GM21528 (cell line): ENCODE measurements around the gene LMNB1.
"Not testable (repeated sequence)": the region's sequence is repeated elsewhere in the genome, so short reads cannot be mapped to it uniquely, and the experiment has no call there.

Experiments used
- ATAC-seq: cut with Tn5 transposase; IDR thresholded peaks from one replicate; pipeline ENCODE4 v1.9.1; 2021; ENCODE audit warnings: mild to moderate bottlenecking, moderate library complexity; ENCODE audit not compliant: unreplicated experiment, low FRiP score

Gene LMNB1

DNA sequence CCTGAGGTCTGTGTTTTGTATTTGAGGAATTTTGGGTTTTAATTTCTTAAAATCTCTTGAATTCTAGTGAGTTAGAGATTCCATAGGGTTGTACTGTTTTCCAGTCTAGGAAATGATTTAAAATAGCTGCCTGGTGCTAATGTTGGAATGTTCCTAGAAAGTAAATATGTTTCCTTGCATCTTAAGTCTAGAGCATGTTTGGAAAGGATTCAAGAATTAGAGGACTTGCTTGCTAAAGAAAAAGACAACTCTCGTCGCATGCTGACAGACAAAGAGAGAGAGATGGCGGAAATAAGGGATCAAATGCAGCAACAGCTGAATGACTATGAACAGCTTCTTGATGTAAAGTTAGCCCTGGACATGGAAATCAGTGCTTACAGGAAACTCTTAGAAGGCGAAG lies 41.8 kb downstream of the LMNB1 start:
- ATAC-seq: no peak

DNA sequence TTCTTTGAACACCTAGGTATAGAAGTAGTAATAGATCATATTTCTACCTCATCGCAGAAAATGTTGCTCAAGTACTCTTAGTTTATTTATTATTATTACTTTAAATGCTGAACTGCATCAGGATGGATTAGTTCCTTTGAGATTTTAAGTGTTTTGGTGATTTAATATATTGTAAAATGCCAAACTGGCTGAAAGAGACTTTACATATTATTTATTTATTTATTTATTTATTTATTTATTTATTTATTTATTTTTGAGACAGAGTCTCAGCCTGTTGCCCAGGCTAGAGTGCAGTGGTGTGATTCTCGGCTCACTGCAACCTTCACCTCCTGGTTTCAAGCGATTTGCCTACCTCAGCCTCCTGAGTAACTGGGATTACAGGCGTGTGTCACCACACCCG lies 42.3 kb downstream of the LMNB1 start:
- ATAC-seq: no peak

DNA sequence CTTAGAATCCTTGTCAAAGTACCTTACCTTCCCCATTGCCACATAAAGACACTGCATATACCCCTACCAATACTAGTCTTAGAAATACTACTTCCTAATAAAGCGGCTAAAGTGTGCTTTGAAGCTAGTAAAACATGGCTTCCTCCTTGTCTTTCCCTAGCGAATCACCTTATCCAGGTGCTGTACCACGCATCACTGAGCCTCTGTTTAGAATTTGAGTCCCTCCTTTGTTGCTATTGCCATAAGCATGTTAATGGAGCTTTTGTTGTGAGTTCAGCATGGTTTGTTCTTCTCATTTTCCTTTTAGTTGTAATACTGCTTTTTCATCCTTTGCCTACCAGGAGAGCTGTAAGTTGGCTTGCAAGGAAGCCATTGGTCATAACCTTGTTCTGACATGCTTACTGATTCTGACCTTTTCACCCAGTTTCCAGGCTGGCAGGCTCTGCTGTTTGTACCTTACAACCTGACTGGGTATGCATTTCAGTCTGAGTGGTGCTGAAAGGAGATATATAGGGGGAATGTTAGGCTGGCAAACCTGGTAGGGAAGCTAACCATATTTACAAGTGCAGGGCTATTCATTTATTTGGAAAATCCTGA lies 49.8 kb downstream of the LMNB1 start:
- ATAC-seq: no peak

DNA sequence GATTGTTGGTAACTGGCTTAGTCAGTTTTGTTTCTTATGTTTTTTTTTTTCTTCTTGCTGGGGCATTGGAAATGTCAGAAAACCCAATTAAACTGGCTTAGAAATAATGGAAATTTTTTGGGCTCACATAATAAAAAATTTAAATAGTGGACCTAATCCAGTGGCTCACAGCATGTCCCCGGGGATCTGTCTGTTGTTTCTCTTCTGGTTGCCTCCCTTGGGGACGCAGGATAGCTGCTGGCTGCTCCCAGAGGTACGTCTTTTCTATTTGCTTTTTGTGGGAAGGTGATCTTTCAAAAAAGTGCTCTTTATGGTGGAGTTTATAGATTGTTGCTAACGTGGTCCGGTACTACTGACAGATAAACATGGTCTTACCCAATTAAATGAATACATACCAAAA lies 52.2 kb downstream of the LMNB1 start:
- ATAC-seq: no peak

DNA sequence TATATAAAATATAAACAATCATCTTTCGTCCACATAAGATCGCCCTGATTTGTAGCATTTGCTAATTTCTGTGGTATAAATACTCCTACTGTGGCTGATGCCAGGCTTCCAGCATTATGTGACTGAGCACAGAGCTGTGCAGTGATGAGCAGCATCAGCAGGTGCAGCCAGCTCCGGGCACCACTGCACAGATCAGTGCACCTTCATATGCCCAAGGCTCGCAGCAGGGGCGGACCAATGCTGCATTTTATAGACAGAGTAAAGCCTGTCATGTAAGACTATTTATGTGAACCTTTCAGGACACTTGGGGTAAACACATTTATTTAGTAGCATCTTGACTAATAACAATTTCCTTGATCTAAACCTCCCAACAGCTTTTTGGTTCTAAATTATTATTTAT lies 53.1 kb downstream of the LMNB1 start:
- no peak for ATAC-seq

DNA sequence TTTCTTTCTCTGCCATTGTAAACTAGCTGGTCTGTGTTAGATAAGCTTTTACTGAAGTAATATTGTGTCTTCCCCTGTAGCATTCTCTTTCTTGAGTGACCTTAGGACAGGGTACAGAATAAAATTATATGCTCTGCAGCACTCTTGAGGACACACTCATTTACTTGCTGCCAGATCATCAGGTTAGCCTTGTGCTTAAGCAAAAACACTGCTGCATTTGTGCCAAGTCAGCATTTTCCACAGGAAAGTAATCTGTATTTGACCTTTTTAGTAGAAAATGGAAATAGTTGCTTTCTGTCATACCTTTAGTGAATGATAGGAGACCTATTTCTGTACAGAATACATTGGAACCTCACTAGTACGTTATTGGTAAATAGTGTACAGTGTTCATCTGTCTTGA lies 54.2 kb downstream of the LMNB1 start:
- no peak for ATAC-seq

DNA sequence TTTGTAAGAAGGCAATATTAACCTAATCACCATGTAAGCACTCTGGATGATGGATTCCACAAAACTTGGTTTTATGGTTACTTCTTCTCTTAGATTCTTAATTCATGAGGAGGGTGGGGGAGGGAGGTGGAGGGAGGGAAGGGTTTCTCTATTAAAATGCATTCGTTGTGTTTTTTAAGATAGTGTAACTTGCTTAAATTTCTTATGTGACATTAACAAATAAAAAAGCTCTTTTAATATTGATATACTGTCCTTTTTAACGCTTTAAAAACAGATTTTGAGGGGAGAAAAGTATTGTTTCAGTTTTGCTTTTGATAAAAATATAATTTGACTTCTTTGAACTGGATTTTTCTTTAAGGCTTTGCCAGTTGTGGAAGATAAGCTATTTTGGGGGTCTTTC lies 59.8 kb downstream of the LMNB1 start:
- ATAC-seq: no peak

DNA sequence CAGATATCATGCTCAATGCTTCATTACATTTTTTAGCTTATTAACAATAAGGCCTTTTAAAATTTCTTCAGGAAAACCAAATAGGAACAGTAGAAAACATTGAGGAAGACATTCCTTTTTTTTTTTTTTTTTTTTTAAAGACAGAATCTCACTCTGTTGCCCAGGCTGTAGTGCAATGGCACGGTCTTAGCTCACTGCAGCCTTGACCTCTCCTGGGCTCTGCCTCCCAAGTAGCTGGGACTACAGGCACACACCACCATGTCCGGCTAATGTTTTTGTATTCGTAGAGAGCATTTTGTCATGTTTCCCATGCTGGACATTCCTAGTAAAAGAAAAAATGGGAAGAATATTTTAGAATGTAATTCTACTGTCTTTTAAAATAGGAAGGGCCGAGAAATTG lies 60.3 kb downstream of the LMNB1 start:
- no peak for ATAC-seq

DNA sequence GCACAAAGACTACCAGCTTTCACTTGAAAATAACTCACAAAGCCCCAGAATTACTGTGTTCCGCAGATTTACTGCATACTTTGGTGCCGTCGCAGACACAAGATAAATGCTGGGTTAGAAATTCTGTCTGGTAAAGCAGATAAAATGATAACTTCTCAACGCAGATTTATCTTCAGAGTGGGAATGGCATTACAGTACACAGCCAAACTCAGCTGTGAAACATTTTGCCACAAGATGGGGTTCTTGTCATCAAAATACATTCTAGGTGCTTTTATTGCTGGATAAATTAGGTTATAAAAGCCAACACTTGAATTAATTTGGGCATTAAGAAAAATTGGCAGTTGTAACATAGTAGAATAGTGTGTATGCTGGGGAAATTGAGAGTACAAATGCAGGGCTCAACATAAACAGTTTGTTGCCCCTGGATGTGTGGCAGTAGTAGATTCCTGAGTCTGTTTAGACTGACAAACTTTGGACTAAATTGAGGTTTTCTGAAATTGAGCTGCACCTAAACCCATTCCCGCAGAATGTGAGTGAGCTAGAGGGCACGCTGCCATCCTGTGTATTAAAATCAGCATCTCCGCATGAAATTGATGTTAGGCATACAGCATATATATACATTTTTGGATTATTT lies 61.1 kb downstream of the LMNB1 start:
- ATAC-seq: no peak

DNA sequence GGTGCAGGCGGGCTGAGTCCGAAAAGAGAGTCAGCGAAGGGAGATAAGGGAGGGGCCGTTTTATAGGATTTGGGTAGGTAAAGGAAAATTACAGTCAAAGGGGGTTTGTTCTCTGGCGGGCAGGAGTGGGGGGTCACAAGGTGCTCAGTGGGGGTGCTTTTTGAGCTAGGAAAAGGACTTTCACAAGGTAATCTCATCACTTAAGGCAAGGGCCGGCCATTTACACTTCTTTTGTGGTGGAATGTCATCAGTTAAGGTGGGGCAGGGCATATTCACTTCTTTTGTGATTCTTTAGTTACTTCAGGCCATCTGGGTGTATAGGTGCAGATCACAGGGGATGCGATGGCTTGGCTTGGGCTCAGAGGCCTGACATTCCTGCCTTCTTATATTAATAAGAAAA lies 62.5 kb downstream of the LMNB1 start:
- not testable (repeated sequence) for ATAC-seq

DNA sequence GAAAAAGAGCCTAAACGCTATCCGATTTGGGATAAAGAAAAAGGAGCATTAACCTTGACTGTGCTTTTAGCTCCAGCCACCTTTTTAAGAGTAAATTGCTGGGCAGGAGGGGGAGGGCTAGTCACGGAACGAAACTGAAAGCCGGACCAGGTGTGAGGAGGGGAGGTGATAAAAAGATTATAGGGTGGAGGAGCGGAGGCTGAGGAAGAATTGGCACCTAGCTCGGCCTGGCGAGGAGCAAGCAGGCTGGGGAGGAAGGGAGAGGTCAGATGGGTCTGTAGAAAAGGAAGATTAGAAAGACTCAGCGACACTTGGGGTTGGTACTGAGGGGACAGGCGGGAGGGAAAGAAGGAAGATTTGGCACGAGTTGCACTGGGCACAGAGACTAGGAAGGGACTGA lies 66.4 kb downstream of the LMNB1 start:
- ATAC-seq: not testable (repeated sequence)

DNA sequence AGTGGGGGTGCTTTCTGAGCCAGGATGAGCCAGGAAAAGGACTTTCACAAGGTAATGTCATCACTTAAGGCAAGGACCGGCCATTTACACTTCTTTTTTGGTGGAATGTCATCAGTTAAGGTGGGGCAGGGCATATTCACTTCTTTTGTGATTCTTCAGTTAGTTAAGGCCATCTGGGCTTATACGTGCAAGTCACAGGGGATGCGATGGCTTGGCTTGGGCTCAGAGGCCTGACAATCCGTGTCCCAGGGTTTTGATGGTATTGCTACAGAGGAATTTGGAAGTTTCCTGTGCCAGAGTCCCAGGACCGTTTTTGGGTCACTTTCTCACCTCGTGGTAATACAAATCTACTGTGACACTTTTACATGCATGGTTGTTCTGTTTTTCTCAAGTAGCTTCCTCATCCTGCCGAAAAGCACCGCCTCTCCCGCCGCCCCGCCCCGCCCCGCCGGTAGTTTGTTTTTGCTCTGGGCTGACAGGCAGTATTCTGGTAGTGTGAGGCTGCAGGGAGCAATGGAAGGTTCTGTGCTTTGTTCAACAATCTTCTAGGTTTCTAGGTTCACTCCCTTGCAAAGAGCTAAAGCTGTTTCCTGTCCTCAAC lies 68.6 kb downstream of the LMNB1 start:
- ATAC-seq: peak; percentile 94

DNA sequence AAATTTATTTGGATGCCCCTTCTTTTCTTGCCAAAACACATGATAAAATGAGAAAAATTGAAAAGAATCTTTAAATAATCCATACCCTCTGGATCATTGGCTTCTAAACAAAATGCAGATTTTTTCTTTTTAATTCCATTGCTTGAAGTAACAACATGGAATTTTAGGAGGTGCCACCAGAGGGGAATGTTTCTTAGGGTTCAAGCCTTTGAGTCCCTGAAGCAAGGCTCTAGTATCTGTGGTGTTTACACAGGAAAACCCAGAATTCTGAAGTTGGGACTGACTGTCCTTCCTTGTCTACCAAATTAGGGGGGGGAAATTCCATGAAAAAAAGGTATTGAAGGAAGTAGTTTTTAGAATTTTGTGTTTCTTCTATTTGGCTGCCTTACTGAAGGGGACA lies 69.4 kb downstream of the LMNB1 start:
- ATAC-seq: no peak

DNA sequence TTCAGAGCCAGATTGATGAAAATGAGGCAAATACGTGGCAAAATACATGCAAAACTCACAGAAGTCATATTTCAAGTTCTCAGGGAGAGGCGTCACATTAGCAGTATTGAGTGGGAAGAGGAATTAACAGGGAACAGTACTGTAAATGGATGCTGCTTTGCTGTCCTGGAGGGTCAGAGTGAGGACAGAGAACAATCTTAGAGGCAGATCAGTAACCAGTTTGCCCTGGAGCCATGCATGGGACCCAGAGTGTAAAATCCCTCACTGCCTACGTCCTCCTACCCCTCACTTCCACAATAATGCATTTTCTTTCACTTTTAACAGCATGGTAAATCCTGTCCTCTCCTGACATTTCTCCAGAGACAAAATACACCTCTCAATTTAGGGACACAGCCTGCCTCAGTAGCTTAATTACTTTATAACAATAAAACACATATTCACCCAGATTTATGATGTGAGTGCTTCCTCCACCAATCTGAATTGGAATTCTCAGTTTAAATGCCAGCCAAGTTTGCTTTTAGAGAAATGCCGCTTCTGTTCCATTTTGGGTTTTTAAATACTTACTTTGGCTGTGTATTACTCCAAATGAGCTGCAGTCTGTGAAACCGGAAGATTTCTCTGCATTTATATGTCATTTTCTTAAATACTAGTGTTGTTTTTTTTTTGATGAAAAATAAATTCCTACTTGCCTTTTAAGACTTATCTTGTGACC lies 70.0 kb downstream of the LMNB1 start:
- ATAC-seq: no peak

DNA sequence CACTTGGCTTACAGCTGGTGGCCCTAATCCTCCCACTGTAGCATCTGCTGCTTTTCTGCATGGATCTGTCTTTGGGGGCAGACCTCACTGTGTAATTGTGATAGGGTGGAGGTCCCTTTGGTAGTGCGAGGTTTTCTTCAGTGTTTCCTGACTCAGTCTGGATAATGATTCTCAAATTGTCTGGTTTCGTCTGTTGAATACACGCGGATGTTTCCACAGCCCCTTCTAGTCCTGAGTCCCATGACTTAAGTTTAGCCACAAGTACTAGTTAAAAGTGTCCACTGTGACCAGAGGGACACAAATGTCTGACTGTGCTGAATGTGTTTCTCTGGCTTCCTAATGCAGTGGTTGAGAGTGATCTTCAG lies 70.5 kb downstream of the LMNB1 start:
- ATAC-seq: no peak

DNA sequence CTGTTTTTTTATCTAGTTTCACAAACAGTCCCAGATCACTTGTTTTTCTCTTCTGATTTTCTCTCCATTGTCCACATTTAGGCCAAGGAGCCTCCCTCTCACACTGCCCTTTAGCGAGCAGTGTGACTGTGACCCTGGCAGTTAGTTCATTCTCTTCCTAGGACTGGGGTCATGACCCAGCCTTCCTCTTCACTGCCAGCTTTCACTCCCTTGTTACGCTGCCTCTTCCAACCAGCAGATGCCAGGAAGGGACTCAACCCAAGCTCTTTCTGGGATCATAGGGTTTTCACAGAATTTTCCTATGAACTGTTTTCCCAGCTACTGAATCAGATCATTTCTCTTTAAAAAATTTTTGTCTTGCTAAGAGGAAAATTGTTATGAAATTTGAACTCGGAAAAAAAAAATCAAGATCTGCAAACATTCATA lies 70.9 kb downstream of the LMNB1 start:
- no peak for ATAC-seq

DNA sequence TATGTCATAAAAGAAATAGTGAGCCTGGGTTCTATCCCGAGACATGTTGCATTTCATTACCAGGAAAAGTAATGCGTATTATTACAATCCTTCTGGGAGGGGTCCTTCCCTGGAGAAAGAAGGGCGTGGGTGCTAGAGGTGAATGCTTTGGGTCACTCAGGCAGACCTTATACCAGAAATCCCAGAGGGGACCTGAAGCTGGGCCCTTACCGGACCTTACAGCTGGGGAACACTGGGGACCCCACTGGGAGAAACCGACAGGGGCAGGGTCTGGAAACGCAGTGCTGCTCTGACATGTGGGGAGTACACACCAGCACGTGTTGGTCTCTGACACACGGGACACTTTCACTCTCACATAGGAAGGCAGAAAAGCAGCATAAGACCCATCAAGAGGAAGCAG lies 71.3 kb downstream of the LMNB1 start:
- no peak for ATAC-seq

DNA sequence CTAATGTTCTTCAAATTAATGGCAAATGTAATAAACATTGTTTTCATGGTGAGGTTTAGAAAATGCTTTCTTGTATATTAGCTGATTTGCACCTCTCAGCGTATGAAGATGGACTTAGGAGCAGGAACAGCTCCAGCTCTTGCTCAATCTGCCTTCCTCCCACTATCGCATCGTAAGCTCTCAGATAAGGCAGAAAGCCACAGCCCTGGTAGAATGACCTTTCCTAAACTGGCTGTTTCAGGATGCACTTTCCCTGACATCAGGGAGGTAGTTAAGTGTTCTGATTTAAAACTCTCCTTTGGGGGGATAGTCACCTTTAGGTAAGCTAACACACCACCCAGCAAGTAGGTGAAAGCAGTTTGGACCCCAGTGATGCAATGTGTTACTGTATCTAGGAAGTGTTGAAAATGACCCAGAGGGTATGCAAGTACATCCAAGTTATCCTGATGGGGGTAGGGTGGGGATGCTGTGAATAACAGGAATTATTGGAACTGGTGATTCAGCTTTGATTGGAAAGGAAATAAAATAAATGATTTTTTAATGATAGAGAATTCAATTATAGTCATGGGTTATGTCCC lies 72.3 kb downstream of the LMNB1 start:
- no peak for ATAC-seq

DNA sequence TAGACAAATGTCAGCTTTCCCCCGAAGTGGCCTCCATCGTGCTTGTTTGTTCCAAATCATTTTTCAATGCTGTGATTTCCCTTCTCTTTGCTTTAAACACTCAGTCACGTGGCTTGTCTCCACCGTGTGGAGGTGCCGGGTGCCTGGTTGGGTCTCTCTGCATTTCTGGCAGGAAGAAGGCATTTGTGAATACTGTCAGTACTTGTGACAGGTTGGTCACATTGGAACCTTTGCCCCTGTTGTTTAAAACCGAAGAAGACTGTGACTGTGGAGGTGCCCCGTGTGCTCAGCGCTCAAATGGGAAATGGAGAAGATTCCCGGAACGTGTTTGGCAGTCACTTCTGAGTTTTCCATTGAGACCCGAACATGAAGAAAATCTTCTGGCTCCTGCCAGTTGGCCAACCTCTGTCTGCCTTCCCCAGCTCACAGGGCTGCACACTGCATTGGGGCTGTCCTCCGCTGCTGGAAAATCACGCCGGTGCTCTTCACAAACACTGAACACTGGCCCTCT lies 74.6 kb downstream of the LMNB1 start:
- no peak for ATAC-seq

DNA sequence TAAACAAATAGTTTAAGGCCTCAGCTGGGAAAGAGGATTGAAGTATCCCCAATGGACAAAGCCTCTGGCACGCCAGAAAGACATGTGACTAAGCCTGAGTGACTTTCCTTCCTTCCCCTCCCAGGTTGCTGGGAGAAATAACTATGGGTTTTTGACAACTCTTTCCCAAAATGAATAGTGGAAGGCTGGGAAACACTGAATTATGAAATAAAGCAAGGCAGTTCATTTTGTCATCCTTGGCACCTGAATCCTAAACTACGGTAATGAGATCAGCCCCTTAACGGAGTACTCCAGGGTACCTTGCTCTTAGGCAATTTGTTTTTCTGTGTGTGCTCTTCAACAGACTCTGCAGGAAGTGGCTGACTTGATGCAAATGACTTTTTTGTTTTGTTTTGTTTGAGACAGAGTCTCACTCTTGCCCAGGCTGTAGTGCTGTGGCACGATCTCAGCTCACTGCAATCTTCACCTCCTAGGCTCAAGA lies 75.2 kb downstream of the LMNB1 start:
- peak; percentile 87 for ATAC-seq

DNA sequence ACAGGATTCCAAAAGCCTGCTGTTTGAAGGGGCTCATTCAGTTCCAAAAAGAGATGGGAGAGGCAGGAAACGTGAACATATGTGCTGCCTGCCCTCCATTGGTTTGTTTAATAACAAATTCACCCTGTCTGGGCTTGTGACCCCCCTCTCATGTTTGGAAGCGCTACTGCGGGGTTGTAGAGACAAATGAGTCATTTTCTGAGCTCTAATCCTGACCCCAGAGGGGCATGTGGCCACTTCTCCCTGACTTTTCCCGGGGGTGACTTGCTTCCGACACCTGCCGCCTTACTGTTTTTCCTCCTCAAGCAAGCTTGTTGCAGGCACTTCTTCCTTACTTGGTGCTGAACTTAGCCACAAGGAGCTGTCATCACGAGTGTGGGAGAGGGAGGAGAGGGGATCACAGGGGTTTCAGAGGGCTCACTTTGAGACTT lies 75.9 kb downstream of the LMNB1 start:
- ATAC-seq: no peak
